K562 (cell line): ENCODE data around the gene PTP4A2. TPM values are rescaled to one million over a fixed set of nuclear protein-coding genes. Genes with fewer than 3 reads are reported as not detected.

Source experiments
- CBX5 ChIP-seq: IDR thresholded peaks from 2 replicates; pipeline ENCODE4 v1.6.1; 2014; ENCODE audit warnings: low read depth, borderline replicate concordance
- CEBPZ ChIP-seq: fragments of 150-350 bp; IDR thresholded peaks from 2 replicates; pipeline ENCODE4 v1.6.1; 2014; ENCODE audit warnings: low read depth, mild to moderate bottlenecking, low read length, borderline replicate concordance
- FUS ChIP-seq: fragments of 200-400 bp; formaldehyde crosslinking; optimal IDR thresholded peaks from 2 replicates; pipeline ENCODE3; 2017; ENCODE audit warnings: low read depth, low read length
- GTF2F1 ChIP-seq: IDR thresholded peaks from 2 replicates; pipeline ENCODE4 v1.6.1; 2011; ENCODE audit warnings: low read depth, low read length, improper control_type of control experiment
- MIER1 ChIP-seq: fragments of 450-650 bp; IDR thresholded peaks from 2 replicates; pipeline ENCODE4 v1.6.1; 2016; ENCODE audit warnings: antibody characterized with exemption, mild to moderate bottlenecking, low read depth
- STAT6 ChIP-seq: sonication (generic); formaldehyde crosslinking; IDR thresholded peaks from 2 replicates; pipeline ENCODE4 v1.8.1; 2023; ENCODE audit warnings: mild to moderate bottlenecking, missing genetic modification reagents
- THRA ChIP-seq: fragments of 450-650 bp; IDR thresholded peaks from 2 replicates; pipeline ENCODE4 v1.6.1; 2017; ENCODE audit warnings: mild to moderate bottlenecking, moderate library complexity
- UBTF ChIP-seq, 2 experiments: IDR thresholded peaks; 2 replicates each; pipeline ENCODE4 v1.6.1; 2012; ENCODE audit warnings: improper control_type of control experiment in 2 of 2, low read depth in 2 of 2, low read length in 2 of 2, borderline replicate concordance in 1 of 2
- ZFPM2 ChIP-seq: fragments of 250-450 bp; sonication (Bioruptor Pico); IDR thresholded peaks from 2 replicates; pipeline ENCODE4 v1.5.1; 2022; ENCODE audit warnings: mild to moderate bottlenecking
- ZKSCAN1 ChIP-seq: fragments of 150-350 bp; IDR thresholded peaks from 2 replicates; pipeline ENCODE4 v1.6.1; 2016; ENCODE audit warnings: low read depth, low read length
- ZNF324 ChIP-seq: fragments of 250-450 bp; sonication (Bioruptor Pico); IDR thresholded peaks from 2 replicates; pipeline ENCODE4 v1.4.0; 2020; ENCODE audit warnings: mild to moderate bottlenecking
- ZNF395 ChIP-seq: fragments of 200-800 bp; sonication (Bioruptor generic); IDR thresholded peaks from 2 replicates; pipeline ENCODE4 v1.6.1; 2017; ENCODE audit warnings: missing genetic modification characterization, missing compliant biosample characterization
- polyA plus RNA-seq, 8 experiments: library from polyadenylated mRNA; depleted of rRNA in 4 of 8; stranded (reverse) in 5 of 8; unstranded in 3 of 8; fragments of >200 nt; fragmentation: Nextera tagmentation in 2 of 8; fragmentation: Illumina TruSeq in 1 of 8; extraction: Ambion mirVana in 2 of 8; extraction: Trizol in 1 of 8; gene quantifications; 2 replicates each; pipeline versions ENCODE4 v1.2.1 to v1.2.3, GENCODE V29; 2011 to 2014; ENCODE audit warnings: inconsistent platforms in 1 of 8, missing spikeins in 1 of 8
- total RNA-seq, 7 experiments: library from RNA; depleted of rRNA in 6 of 7; stranded (reverse); fragments of >200 nt in 6 of 7; fragmentation: Illumina TruSeq in 2 of 7; extraction: Trizol in 2 of 7; gene quantifications; 2 replicates each; pipeline versions ENCODE4 v1.2.1 to v1.2.3, GENCODE V29; 2011 to 2021; ENCODE audit warnings: low replicate concordance in 1 of 7

The PTP4A2 gene
- total and polyA plus RNA-seq, 9 of the 15 experiments (the other 6 are each of a cell fraction or from before 2014, with no cell fraction given) = 197 to 870 (median 480) TPM

- no peak for TF ChIP-seq THRA
- no peak for TF ChIP-seq FUS
- TF ChIP-seq CBX5 = peak; percentile 83; the same call in 1 of the 2 replicates
- no peak for TF ChIP-seq GTF2F1
- TF ChIP-seq ZFPM2 = no peak
- peak; percentile 58; the same call in 1 of the 2 replicates for TF ChIP-seq ZKSCAN1
- peak; percentile 92 for TF ChIP-seq ZNF324 (CRISPR knock-in tag)
- TF ChIP-seq STAT6 (CRISPR knock-in tag) = peak; percentile 71; the same call in 1 of the 2 replicates
- peak in 1 of 2 experiments; percentile 67; a peak in 1 of 4 replicates for TF ChIP-seq UBTF (IDR thresholded peaks at IDR 0.05; ENCODE audit: borderline replicate concordance in 1 of 2, low read depth in 2 of 2, low read length in 2 of 2)
- no peak for TF ChIP-seq CEBPZ
- peak; percentile 71 for TF ChIP-seq ZNF395 (CRISPR knock-in tag)
- no peak for TF ChIP-seq MIER1
These were observed 1.5 kb upstream of the PTP4A2 start (continued) for GRCh38 chr1:31939484-31940329.
